Thoracic aorta (tissue), 2 donors: ENCODE data around the gene FAM229A. TPM values are rescaled to one million over a fixed set of nuclear protein-coding genes. Genes with fewer than 3 reads are reported as not detected.

Experiments
- ATAC-seq: fragments of 150-250 bp; one replicate; pipeline ENCODE4 v1.8.0; 2017; ENCODE audit warnings: low read depth; ENCODE audit not compliant: insufficient number of reproducible peaks, low FRiP score
- DNase-seq: peaks from one replicate; pipeline ENCODE4 v3.0.0-alpha.2; 2020; ENCODE audit warnings: low spot score
- H3K27ac ChIP-seq, 2 donors: fragments of 200-600 bp; sonication (generic); 1 replicate in 1 of 2; 2 replicates in 1 of 2; pipeline ENCODE4 v1.5.1; 2016; ENCODE audit warnings: mild to moderate bottlenecking in 2 of 2, moderate library complexity in 2 of 2
- H3K27me3 ChIP-seq: fragments of 200-600 bp; sonication (generic); replicated peaks from 2 replicates; pipeline ENCODE4 v1.6.0; 2016; ENCODE audit warnings: mild to moderate bottlenecking; ENCODE audit not compliant: insufficient read depth
- H3K36me3 ChIP-seq: fragments of 200-600 bp; sonication (generic); one replicate; pipeline ENCODE4 v1.5.1; 2016
- H3K4me1 ChIP-seq, 2 donors: fragments of 200-600 bp; sonication (generic); 1 replicate in 1 of 2; 2 replicates in 1 of 2; pipeline versions ENCODE4 v1.5.1 to v1.6.0; 2016; ENCODE audit warnings: low read depth in 2 of 2, mild to moderate bottlenecking in 1 of 2; ENCODE audit not compliant: control insufficient read depth in 1 of 2
- H3K4me3 ChIP-seq: fragments of 200-600 bp; sonication (generic); 2 replicates; pipeline ENCODE4 v1.5.1; 2016; ENCODE audit warnings: mild to moderate bottlenecking
- H3K9me3 ChIP-seq: fragments of 200-600 bp; sonication (generic); 2 replicates; pipeline ENCODE4 v1.5.1; 2016
- CTCF ChIP-seq: fragments of 200-600 bp; sonication (generic); IDR thresholded peaks from one replicate; pipeline ENCODE4 v1.5.1; 2019; ENCODE audit warnings: antibody characterized with exemption
- total RNA-seq, 2 donors: library from RNA; depleted of rRNA; stranded (reverse); fragments of >200 nt; gene quantifications; one replicate each; pipeline versions ENCODE4 v1.1.0 to v1.2.3, GENCODE V29; 2016

Gene FAM229A
- total RNA-seq, 2 donors from 2014 or later: 11.8 to 12.0 TPM

- no peaks in the 10 kb centered on the region for H3K9me3 ChIP-seq
- H3K36me3 ChIP-seq: no peaks in the 10 kb centered on the region
- H3K4me1 ChIP-seq: peaks cover 0 to 4% of the 10 kb centered on the region in 2 donors
- no peak for TF ChIP-seq CTCF
- no peak overlapping the region for H3K27ac ChIP-seq
- ATAC-seq (no peak), DNase-seq (no peak)
- H3K4me3 ChIP-seq: no peak overlapping the region
- H3K27me3 ChIP-seq: no peaks in the 10 kb centered on the region
These were observed 15.6 kb downstream of the FAM229A start for GRCh38 chr1:32346532-32347157.

GRCh38 chr1:32345289-32345827 is 16.9 kb downstream of the FAM229A start:
- Histone ChIP-seq H3K27ac (no peak overlapping the region), H3K36me3 (no peaks in the 10 kb centered on the region), H3K27me3 (no peaks in the 10 kb centered on the region), H3K4me3 (no peak overlapping the region), H3K4me1 (no peaks in the 10 kb centered on the region), H3K9me3 (no peaks in the 10 kb centered on the region)
- DNase-seq: no peak
- TF ChIP-seq CTCF: no peak
- ATAC-seq: no peak

- H3K36me3 ChIP-seq: no peaks in the 10 kb centered on the region
- no peaks in the 10 kb centered on the region for H3K27me3 ChIP-seq
- H3K27ac ChIP-seq: no peak overlapping the region
- no peaks in the 10 kb centered on the region for H3K9me3 ChIP-seq
- TF ChIP-seq CTCF: no peak
- H3K4me3 ChIP-seq: no peak overlapping the region
- ATAC-seq (no peak), DNase-seq (no peak)
- no peaks in the 10 kb centered on the region for H3K4me1 ChIP-seq
These were observed 19.6 kb downstream of the FAM229A start for GRCh38 chr1:32342704-32343103.

GRCh38 chr1:32341971-32342370 is 20.3 kb downstream of the FAM229A start:
- ATAC-seq (no peak), DNase-seq (no peak)
- Histone ChIP-seq H3K36me3 (no peaks in the 10 kb centered on the region), H3K9me3 (no peaks in the 10 kb centered on the region), H3K4me1 (no peaks in the 10 kb centered on the region), H3K27me3 (no peaks in the 10 kb centered on the region), H3K27ac (no peak overlapping the region), H3K4me3 (no peak overlapping the region)
- TF ChIP-seq CTCF: no peak

GRCh38 chr1:32341186-32341757 is 21.0 kb downstream of the FAM229A start:
- Histone ChIP-seq H3K4me3 (no peak overlapping the region), H3K36me3 (no peaks in the 10 kb centered on the region), H3K4me1 (peaks cover 0 to 4% of the 10 kb centered on the region in 2 donors), H3K9me3 (no peaks in the 10 kb centered on the region), H3K27ac (no peak overlapping the region), H3K27me3 (no peaks in the 10 kb centered on the region)
- no peak for ATAC-seq
- no peak for DNase-seq
- no peak for TF ChIP-seq CTCF
